ENCODE results near the gene AFF4.

AFF4 gene

DNA sequence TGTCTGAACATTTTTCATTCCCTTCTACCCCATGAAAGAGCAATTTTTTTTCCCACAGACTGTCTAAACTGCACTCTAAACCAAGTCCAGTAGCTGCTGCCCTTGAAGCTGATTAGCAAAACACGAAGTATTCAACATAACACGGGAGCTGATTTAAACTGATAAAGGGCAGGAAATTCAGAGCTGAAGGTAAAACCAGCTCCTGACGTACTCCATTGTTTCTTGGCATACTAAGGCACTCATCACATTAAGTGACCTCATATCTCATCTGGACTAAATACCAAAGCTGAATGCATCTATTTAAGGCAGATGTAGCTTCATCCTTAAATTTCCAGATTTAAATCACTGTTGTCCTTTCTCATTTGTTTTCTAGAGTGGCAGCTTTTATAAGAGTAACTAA, 109.1 kb downstream of the AFF4 start:
- DNase-seq: no peak

DNA sequence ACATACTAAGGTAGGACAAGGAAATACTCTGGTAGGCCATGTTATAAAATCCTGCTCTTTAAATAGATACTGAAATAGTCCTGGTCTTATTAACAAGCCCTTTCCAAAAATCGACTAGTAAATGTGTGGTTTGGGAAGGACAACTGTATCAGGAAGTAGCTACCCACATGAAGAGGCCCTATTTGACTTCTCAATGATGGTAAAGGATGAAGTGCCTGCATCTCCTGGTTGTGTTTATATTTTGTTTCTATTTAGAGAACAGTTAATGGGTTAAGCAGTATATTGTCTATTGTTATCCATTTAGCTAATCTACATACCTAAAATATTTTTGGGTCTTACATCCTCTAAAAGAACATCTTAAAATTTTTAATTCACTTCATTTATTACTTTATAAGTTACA, 109.6 kb downstream of the AFF4 start:
- no peak for DNase-seq

DNA sequence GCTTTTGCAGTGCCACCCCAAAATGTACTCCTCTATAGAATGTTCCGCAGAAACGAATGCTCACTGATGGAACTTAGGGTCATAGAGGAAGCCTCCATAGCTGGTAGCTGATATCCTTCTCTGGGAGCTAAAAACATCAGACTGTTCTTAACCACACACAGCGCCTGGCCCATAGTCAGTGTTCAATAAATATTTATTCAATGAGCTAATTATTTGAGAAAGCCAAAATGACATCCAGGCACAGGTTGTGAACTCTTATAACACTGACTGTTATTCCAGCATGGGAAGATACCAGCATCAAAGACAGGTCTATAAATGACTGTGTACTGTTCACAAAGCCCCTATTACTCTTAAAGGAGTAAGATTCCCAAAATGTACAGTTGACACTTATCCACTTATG, 110.1 kb downstream of the AFF4 start:
- DNase-seq: no peak

DNA sequence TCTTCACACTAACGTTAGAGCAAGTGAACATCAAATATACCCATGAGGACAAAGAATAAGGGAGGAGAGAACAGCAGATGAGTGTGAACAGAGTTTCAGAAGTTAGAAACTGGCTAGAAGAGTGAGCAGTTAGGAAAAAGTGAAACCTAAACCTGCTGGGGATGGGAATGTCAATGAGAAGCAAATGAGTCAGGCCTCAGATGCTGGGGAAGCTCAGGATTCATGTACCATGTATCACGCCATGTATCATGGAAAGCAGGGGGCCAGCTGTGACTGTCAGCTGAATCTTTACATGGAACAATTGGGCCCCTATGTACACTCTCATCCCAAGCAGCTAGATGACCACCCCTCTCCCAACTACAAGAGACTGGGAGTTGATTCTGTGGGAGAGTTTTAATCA, 113.4 kb downstream of the AFF4 start:
- DNase-seq: peak; percentile 47

DNA sequence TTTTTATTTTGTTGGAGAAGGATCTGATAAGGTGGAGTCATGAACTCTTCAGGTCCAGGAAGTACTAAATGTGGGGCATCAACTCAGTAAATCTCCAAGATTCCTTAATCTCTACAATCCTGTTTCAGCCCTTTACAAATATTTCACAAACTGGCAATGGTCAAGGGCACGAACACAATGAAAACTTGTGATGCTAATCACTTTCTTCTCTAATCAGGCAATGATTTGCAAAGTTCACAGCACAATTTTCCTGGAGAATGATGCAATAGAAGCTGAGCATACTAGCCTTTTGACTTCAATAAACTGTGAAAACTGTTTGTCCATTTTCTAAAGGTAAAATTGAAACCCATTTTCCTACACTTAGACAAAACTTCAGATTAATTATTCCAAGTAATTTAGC, 114.1 kb downstream of the AFF4 start:
- no peak for DNase-seq

DNA sequence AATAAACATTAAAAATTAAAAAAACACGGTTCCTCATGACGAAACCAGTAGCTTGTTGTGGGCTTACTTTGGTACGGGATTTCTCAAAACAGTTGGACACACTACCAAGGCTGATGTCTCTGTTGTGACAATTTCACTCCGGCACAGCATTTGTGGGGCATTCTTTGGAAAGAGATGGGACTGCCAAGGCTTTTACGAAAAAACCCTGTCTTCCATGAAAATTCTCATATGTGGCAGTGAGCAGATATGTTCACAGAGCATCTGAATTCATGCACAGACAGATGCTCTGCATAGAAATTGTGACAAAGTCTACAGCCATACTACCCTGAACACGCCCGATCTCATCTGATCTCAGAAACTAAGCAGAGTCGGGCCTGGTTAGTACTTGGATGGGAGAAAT, 115.2 kb downstream of the AFF4 start:
- no peak for DNase-seq

DNA sequence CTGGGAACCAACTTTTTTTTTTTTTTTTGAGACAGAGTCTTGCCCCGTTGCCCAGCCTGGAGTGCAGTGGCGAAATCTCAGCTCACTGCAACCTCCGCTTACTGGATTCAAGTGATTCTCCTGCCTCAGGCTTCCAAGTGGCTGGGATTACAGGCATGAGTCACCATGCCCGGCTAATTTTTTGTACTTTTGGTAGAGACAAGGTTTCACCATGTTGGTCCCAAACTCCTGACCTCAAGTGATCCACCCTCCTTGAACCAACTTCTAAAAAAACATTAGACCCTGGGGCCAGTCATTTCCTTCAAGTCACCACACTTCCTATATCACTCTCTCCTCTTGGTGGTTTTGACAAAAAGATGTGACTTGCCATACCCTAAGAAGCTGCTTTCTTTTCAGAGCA, 122.1 kb downstream of the AFF4 start:
- peak; percentile 64 for DNase-seq

DNA sequence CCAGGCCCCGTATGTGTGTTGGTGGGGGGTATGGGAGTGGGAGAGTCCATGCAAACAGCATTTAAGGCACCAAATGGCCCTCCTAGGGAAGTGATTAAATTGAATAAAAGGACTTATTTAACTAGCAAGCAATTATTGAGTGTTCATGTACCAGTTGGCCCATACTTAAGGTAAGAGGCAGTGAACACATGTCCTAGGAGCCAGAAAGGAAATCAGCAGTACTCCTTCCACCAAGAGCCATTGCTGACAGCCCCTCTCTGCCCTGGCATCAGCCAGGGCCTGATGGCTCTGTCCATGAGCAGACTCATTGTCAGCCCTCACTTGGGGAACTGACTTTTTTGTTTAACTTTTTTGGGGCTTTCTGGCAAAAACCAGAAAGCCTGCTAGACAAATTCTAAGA, 122.5 kb downstream of the AFF4 start:
- DNase-seq: no peak

DNA sequence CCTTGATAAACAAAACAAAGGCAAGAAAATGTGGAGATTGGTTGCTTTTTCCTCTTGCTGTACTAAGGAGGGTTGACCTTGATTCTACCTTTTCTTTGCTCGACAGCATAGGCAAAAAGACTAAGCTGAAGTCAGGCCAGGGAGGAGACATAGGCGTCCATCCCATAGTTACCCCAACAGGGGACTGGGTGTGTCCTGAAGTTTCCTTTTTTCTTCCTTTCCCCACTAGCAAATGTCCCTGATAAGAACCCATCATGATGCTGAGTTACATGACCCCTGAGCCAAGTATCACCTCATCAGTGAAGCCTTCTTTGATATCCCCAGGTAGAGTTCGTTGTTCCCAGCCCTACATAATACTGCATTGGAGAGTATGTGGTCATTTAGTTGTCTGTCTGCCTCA, 123.1 kb downstream of the AFF4 start:
- DNase-seq: no peak

DNA sequence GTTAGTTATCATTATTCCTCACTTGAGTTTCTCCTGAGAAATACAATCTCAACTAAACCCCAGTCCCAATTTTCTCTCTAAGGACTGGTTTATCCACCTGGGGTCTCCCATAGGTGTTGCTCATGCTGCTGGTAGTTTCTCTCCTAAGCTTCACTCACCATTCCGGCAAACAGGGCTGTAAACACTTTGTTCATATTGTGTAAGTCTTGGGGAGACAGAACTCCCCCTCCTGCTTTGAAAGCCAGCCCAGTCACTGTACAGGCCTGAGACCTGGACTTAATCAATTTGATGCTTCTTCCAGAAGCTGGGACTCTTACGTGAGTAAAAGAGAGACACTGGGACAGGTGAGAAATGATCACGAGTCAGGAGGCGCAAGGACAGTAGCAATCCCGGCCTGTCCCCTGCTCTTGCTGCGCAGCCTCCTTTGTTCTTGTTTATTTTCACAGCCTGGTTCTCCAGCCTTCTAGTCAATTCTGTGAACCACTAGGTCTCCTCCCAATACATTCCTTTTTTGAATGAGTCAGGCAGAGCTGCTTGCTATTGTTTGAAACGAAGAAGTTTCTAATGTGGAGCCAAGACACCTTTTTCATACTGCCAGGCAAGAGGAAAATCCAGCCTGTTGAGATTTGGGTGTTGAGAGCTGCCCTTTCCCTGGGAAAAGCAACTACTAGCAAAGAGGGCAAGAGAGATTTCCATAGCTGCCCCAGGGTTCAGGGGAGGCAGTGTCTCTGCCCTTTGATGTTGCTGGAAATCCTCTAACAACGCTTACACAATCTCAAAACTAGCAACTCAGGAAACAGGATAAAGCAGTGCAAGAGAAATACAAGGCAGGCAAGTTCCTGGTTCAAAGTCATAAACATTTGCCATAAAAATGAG, 123.8 kb downstream of the AFF4 start:
- DNase-seq: peak; percentile 62

DNA sequence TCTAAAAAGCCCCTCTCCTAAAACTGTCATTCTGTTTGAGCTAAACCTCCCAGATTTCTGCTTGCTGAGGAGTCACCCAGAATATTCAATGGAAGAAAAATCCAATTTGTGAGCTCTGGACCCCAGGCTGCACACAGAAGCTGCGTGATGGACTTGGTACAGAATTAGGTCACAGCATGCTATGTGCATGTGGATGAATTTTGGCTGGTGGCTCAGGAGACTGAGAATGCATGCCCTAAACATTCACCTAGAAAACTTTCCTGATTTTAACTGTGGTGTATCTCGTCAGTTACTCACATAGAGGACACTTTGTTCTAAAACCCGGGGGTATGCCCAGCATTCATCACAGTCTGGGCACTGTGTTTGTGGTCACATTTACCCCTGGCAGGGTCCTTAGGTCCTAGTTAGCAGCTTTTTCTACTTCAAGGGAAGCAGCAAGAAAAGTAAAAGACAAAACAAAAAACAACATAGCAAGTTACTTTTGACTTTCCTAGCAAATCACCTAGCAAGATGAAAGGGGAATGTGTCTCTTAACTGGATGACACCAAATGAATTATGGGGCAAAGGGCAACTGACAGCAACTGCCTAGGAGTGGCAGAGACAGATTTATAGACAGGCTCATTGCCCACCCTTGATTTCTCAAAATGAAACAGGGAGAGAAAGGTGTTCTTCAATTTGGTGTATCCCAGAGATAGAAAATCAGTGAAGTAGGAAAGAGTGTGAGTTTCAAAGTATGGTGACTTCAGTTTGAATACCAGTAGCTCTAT, 124.7 kb downstream of the AFF4 start:
- no peak for DNase-seq

DNA sequence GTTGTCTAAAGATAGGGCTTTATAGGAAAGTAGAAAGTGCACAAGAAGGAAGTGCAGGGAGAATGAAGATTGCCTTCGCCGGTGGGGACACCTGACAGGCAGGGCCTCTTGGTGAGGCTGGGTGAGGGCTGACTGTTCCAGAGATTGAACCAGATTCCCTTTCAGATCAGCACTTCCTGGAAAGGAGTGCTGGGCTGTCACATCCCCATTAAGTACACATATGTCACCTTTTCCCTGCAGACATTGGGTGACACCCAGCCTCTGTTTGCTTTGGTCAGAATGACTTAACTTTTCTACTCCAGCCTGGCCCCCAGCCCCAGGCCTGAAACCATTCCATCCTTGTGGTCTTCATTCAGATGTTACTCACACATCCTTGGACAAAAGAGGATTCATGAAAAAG, 125.6 kb downstream of the AFF4 start:
- no peak for DNase-seq

DNA sequence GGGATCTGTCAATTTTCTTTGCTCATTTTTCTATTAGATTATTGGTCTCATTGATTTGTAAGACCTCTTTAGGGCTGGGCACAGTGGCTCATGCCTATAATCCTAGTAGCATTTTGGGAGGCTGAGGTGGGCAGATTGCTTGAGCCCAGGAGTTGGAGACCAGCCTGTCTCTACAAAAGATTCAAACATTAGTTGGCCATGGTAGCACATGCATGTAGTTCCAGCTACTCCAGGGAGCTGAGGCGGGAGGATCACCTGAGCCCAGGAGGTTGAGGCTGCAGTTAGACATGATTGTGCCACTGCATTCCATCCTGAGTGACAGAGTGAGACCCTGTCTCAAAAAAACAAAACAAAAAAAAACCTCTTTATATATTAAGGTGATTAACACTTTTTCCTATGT, 126.6 kb downstream of the AFF4 start:
- DNase-seq: no peak

DNA sequence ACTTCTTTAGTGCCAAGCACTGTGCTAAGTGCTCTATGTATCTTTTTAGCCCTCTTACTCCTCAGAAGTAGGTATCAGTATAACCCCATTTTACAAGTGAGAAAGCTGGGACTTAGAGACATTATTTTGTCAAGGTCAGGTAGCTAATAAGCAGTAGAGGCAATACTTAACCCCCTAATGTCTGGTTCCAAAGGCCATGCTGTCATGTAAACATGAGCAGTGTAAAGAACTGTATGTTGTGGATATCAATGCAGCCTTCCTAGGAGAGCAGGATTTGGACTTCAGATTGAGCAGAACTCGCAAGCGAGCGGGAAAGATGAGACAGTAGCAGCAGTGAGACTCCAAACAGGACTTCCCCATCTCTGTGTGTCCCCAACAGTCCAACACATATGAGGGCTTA, 129.4 kb downstream of the AFF4 start:
- DNase-seq: no peak

DNA sequence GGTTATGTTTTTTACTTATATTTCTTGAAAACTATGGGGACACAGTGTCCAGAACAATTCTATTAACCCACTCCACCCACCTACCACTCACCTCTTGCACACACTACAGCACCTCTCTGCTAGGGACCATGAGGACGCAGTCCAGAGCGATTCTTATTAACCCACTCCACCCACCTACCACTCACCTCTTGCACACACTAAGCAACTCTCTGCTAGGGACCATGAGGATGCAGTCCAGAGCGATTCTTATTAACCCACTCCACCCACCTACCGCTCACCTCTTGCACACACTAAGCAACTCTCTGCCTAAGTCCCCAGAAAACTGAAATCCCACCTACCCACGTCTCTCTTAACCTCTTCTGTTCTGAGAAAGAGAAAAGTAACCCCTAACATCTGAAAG, 130.8 kb downstream of the AFF4 start:
- no peak for DNase-seq

DNA sequence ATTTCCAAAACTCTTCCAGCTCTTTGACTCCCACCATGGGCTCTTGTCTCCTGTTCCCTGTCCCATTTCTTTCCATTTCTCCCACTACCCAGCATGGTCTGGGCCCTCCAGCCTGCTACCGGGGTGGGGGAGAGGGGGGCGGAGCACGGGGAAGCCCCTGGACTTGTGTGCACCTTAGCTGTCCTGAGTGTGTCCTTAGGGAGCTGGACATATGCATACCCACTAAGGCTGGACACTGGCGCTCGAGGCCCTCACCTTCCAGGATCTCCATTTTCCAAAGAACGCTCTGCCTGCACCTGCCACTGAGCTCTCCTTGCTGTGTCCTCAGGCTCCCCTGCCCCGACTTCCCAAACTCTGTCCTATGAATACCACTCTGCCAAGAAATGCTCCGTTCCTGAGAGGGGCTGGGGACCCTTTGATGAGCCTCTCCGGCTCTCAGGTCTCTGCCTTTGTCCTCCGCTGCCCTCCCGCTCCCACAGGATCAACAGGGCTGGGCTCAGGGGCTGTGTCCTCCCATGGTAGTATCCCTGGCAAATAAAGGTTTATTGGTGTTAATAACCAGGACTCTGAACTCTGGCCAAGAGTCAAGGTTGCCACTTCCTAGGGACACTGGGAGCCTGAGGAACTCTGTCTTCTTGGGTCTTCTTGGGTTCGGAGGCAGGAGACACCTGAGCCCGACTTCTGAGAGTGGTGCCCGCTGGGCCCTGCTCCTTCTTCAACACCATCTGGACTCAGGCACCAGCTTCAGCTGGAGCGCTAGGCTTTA, 132.2 kb downstream of the AFF4 start:
- DNase-seq: no peak

DNA sequence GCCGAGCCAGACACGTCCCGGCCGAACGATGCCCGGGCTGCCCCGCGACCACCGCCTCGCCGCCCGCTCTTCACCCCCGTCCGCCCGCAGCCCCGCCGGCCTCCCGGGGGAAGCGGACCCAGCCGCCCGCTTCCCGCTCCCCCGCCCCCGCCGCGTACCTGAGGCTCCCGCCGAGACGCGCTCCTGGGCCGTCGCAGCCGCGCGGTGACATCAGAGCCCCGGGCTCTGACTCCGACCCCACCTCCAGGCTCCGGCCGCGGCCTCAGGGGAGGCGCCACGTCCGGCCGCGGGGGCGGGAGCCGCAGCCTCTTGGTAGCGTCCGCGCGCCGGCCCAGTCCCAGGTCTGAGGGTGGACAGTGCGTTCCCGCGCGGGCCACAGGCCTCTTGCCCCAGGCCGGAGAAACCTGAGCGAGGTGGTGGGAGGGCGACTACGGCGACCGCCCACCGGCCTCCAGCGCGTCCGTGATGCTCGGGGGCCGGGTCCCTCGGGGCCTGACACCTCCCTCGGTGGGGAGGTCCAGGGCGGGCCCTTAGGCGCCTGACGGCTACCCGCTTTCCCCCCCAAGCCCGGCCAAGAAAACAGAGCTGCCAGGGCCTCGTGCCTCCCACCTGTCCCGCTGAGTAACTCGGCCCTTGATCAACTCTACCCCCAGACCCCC, 132.9 kb downstream of the AFF4 start, which contains the start of gene SHROOM1:
TSS of gene SHROOM1 (minus strand) at position 212 of the 659 bp plus-strand sequence. CDS start 4,507 bp downstream, outside the sequence.
- peak; percentile 74 for DNase-seq

DNA sequence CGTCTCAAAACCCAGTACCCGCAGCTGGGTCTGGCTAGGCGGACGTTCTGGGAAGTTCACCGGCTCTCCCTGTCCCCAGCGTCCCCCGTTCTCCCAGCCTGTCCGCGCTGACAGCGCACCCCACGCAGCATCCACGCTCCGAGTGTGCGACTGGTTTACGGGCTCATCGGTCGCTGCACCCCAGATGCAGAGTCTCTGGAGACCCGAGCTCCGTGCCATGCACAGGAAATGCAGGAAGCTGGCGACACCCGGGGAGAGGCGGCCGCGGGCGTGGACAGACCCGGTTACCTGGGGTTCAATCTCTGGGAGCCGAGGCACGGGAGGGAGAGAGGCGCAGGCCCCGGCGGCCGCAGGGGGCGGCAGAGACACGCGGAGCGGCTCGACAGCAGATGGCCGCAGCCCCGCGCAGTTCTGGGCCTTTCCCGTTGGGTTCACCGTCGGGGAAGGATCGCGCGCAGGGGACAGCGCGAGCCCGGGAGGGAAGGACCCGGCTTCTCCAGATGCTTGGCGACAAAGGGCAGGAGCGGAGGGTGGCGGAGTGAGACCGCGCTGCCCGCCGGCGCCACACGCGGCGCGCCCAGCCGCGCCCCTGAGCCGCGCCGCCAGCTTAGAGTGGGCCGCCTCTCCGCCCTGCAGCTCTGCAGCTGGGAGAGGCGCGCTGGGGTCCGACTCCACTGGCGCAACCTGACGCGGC, 133.5 kb downstream of the AFF4 start:
- peak; percentile 76 for DNase-seq

DNA sequence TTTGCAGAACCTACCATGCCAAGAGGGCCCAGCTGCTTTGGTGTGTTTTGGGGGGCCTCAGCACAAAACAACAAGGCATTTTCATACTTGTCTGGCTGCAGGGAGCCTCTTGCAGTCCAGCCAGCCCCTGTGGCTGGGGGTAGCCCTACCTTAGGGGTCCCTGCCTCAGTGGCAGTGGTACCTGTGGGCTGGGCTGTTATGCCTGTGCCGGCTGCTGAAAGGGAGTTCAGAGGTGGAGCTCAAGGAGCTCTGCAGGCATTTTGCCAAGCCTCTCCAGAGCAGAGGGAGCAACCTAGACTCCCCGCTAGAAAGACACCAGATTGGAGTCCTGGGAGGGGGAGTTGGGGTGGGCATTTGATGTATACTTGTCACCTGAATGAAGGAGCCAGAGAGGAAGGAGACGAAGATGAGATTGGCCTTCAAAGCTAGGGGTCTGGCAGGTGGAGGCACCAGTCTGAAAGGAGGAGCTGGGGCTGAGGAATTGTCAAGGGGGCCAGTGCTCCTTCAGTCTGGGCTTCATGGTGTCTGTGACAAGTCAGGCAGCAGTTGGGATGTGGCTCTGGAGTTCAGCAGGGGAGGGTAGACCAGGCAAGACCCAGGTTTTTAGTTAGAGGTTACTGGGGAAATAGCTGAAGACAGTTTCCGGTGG, 134.5 kb downstream of the AFF4 start:
- no peak for DNase-seq

DNA sequence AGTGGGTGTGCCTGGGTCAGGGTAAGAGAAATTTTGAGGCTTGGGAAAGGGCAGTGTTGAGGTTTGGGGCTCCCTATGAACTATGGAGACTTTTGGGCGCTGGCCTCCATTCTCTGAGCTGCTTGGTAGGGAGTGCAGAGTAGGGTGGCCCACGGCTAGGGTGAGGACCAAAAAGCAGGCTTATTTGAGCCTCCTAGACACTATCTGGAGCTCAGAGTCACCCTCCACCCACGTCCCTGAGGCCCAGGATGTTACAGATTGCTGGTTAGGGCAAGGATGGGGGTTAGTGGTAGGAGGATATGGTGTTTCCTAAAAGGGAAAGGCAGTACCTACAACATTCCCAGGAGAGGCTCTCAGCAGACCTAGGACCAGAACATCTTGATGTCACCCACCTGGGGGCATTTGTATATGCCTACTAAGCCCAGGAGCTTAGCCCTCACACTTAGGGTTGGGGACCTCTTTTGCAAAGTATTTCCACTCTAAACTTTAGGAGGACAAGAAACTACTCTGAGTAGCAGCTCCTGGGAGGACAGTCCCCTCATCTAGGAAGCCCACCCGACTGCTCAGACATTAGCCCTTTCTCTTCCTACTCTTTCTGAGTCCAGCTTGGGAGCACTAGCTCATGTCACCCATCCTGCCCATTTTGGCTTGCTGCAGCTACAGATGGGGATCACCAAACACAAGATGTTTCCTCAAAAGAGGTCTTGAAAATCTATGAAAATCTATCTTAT, 135.3 kb downstream of the AFF4 start:
- no peak for DNase-seq
